GM19035 (cell line): ENCODE measurements around the gene PARN.
"Not testable (repeated sequence)": the region's sequence is repeated elsewhere in the genome, so short reads cannot be mapped to it uniquely, and the experiment has no call there.

ENCODE experiments used
- ATAC-seq: cut with Tn5 transposase; IDR thresholded peaks from one replicate; pipeline ENCODE4 v1.9.1; 2021; ENCODE audit not compliant: unreplicated experiment

The PARN gene

GRCh38 chr16:14405611-14406537, 224.2 kb downstream of the PARN start:
- peak; percentile 88 for ATAC-seq

- not testable (repeated sequence) for ATAC-seq
These were observed 227.1 kb downstream of the PARN start for GRCh38 chr16:14403001-14403389.

DNA sequence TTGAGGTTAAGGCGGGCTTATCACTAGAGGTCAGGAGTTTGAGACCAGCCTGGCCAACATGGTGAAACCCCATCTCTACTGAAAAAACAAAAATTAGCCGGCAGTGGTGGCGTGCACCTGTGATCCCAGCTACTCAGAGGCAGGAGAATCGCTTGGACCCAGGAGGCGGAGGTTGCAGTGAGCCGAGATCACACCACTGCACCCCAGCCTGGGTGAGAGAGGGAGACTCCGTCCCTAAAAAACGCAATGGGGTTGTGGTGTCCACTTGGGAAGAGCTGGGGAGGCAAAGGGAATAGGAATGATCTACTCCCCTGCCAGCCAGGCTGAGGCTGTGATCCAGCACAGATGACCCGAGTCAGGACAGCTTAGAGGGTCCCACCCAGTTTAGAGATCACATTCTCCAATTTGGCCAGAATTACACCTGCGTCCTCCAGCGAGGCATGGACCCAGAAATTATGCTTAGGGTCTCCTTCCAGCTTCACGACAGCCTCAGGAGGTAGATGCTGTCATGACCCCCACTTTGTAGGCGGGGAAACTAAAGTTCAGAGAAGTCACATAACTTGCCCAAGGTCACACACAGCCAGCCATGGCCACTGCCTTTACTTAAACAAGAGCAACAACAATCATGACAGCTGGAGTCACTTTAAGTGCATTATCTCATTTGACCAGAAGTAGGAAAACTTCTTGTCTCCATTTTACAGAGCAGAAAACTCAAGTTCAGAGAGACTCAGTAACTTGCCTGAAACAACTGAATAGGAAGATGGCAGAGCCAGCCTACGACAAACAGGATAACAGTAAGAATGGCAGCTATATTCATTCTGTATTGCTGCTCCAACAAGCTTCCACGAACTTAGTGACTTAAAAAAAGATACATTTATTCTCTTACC, 227.7 kb downstream of the PARN start:
- ATAC-seq = not testable (repeated sequence)

- not testable (repeated sequence) for ATAC-seq
These were observed 228.4 kb downstream of the PARN start for GRCh38 chr16:14401711-14402061.

GRCh38 chr16:14400978-14401710, 228.9 kb downstream of the PARN start:
- ATAC-seq = not testable (repeated sequence)

DNA sequence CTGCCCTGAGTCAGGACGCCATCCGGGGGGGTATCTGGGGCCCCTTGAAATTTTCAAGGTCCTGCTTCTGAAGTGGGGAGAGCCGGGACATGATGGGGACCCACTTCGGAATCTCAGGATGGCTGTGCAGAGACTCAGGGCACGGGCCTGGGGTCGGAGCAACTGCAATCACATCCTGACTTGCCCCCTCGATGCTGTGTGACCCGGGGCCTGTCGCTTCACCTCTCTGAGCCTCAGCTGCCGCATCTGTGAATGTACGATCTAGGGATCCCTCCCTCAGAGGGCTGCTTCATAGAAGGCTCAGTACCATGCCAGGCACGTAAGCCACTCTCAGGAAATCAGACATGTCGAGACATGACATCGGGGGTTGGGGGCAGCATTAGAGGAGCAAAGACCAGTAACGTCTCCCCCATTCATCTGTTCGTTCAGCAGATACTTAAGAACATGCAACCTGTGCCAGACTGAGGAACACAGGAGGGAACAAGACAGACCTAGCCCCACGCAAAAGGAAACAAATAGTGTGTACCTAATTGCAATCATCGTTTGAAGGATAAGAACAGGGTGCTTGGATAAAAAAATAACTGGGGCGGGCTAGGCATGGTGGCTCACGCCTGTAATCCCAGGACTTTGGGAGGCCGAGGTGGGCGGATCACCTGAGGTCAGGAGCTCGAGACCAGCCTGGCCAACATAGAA, 229.6 kb downstream of the PARN start:
- ATAC-seq = no peak

- ATAC-seq = peak; percentile 78
These were observed 230.4 kb downstream of the PARN start for GRCh38 chr16:14399378-14400284.

- no peak for ATAC-seq
These were observed 231.9 kb downstream of the PARN start for GRCh38 chr16:14398014-14398717.

GRCh38 chr16:14395710-14396304, 234.3 kb downstream of the PARN start:
- not testable (repeated sequence) for ATAC-seq

DNA sequence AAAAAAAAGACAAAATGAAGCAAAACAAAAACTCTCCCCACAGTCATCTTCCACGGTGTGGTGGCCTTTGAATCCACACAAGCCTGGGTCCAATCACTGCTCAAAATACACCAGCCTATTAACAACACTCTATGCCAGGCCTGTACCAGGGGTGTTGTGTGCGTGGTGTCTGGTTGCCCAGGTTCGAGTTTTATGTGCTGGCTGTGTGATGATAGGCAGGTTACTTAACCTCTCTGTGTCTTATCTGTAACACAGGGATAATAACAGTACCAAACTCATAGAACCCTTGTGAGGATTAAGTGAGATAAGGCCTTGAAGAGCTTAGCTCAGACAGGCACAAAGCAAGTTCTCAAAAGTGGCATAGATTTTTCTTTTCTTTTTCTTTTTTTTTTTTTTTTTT, 235.2 kb downstream of the PARN start:
- ATAC-seq = no peak

- no peak for ATAC-seq
These were observed 237.1 kb downstream of the PARN start for GRCh38 chr16:14392960-14393359.

DNA sequence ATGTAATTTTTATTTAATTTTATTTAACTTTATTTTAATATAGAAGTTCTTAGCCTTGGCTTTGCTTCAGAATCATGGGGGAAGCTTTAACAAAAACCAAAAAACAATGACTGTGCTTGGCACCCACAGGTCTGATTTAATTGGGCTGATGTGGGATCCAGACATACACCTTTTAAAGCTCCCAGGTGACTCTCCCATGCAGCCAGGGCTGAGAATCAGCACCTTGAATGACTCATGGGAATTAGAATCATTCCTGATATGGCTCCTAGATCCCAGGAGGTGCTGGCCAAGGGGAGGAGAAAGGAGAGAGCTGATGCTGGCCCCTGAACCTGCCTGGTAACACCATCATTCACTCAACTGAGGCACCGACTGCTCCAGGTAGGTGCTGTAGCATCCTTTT, 240.7 kb downstream of the PARN start:
- no peak for ATAC-seq

DNA sequence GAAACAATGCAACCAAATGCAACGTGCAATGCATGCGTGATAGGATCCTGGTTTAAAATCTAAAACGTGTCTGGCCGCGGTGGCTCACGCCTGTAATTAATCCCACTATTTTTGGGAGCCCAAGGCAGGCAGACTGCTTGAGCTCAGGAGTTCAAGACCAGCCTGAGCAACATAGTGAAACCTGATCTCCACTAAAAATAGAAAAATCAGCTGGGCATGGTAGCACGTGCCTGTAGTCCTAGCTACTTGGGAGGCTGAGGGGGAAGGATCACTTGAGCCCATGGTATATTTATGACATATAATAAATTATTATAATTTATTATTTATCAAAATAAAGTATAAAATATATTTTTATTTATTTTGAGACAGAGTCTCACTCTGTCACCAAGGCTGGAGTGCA, 241.8 kb downstream of the PARN start:
- ATAC-seq = no peak

- no peak for ATAC-seq
These were observed 243.9 kb downstream of the PARN start for GRCh38 chr16:14386115-14386514.
